Right lobe of liver (tissue), 6 donors: ENCODE data around the gene LOXL3. TPM values are rescaled to one million over a fixed set of nuclear protein-coding genes. Genes with fewer than 3 reads are reported as not detected.

Experiments used
- ATAC-seq, 4 donors: fragments of 200-7000 bp; cut with Tn5 transposase; one replicate each; pipeline ENCODE4 v1.9.1; 2020; ENCODE audit warnings: mild to moderate bottlenecking in 4 of 4, moderate library complexity in 4 of 4
- DNase-seq, 3 donors: peaks; one replicate each; pipeline ENCODE4 v3.0.0-alpha.2; 2020
- H3K27ac ChIP-seq, 3 donors: fragments of 200-600 bp; one replicate each; pipeline ENCODE4 v1.8.0; 2022
- H3K27me3 ChIP-seq, 2 donors: fragments of 200-600 bp; one replicate each; pipeline ENCODE4 v1.8.0; 2022
- H3K36me3 ChIP-seq, 4 donors: fragments of 200-600 bp; sonication (generic) in 1 of 4; one replicate each; pipeline versions ENCODE4 v1.5.1 to v1.8.0; 2017 to 2022; ENCODE audit warnings: control low read depth in 1 of 4
- H3K4me1 ChIP-seq, 4 donors: fragments of 200-600 bp; sonication (generic) in 1 of 4; one replicate each; pipeline versions ENCODE4 v1.5.1 to v1.8.0; 2017 to 2022; ENCODE audit warnings: control low read depth in 1 of 4
- H3K4me3 ChIP-seq, 3 donors: fragments of 200-600 bp; one replicate each; pipeline ENCODE4 v1.8.0; 2022
- H3K9me3 ChIP-seq, 4 donors: fragments of 200-600 bp; sonication (generic) in 1 of 4; one replicate each; pipeline versions ENCODE4 v1.5.1 to v1.8.0; 2017 to 2022; ENCODE audit warnings: control low read depth in 1 of 4
- POLR2A ChIP-seq: fragments of 450-650 bp; IDR thresholded peaks from one replicate; pipeline ENCODE4 v1.6.1; 2017; ENCODE audit warnings: antibody characterized with exemption, mild to moderate bottlenecking
- WGBS: methylation state at CpG from one replicate; pipeline ENCODE4 v1.1.6; 2018; ENCODE audit warnings: low coverage, low lambda C conversion rate; ENCODE audit not compliant: insufficient coverage; ENCODE audit errors: missing lambda C conversion rate; 5-methylcytosine and 5-hydroxymethylcytosine counted together
- intact Hi-C, 2 donors: fragments of 100-400 bp; cut with DNase I; formaldehyde crosslinking; loops; one replicate each; pipeline versions ENCODE4 v1.11.2 to v1.14.1; 2022
- total RNA-seq, 6 experiments: library from RNA; depleted of rRNA in 2 of 6; stranded (reverse); fragments of >200 nt in 2 of 6; fragmentation: NEBNext Ultra II Directional in 3 of 6; extraction: Animal tissue kit (Norgen Biotek cat#: 25700) in 3 of 6; gene quantifications; one replicate each; pipeline versions ENCODE4 v1.1.0 to v1.2.4, GENCODE V29; 2016 to 2023
- TF ChIP-seq, protein P1 (sequence below), 4 donors: fragments of 200-600 bp in 3 of 4; fragments of 450-650 bp in 1 of 4; IDR thresholded peaks; one replicate each; pipeline versions ENCODE4 v1.5.1 to v1.8.0; 2016 to 2022; ENCODE audit warnings: antibody characterized with exemption in 4 of 4, mild to moderate bottlenecking in 2 of 4
- donor health status: DM: no; HTN: yes; CAD: no.
- donor health status: DM: no; HTN: no; CAD: no.
- donor health status: DM: no; HTN: no; CAD: no.
- donor health status: DM: no; HTN: yes; CAD: no.
- donor health status: DM: no; HTN: yes; CAD: no.

The LOXL3 gene
- total RNA-seq, 6 experiments from 2014 or later, result 0.92 to 3.3 (median 1.8) TPM

DNA sequence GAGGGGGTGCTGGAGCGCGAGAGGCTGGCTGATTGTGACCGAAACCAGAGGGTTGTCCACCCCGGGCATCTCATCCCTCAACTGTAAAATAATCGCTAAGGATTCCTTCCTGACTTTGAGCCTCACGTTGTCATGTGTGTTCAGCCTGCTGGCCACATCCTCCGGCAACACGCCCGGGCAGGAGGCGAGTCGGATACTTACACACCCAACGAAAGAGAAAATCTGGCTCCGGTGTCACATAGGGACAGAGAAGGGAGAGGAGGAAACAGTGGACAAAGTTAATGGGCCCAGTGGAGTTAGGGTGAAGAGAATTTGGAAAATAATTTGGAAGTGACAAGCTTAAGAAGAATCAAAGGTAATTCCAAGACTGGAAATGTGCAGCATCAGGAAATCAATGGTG is 37.1 kb downstream of the LOXL3 start:
- intact Hi-C loops, result no loop called here
- no peak for TF ChIP-seq POLR2A
- TF ChIP-seq, protein P1, sequence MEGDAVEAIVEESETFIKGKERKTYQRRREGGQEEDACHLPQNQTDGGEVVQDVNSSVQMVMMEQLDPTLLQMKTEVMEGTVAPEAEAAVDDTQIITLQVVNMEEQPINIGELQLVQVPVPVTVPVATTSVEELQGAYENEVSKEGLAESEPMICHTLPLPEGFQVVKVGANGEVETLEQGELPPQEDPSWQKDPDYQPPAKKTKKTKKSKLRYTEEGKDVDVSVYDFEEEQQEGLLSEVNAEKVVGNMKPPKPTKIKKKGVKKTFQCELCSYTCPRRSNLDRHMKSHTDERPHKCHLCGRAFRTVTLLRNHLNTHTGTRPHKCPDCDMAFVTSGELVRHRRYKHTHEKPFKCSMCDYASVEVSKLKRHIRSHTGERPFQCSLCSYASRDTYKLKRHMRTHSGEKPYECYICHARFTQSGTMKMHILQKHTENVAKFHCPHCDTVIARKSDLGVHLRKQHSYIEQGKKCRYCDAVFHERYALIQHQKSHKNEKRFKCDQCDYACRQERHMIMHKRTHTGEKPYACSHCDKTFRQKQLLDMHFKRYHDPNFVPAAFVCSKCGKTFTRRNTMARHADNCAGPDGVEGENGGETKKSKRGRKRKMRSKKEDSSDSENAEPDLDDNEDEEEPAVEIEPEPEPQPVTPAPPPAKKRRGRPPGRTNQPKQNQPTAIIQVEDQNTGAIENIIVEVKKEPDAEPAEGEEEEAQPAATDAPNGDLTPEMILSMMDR (IDR thresholded peaks at IDR 0.05), result no peak
- no peak for DNase-seq
- 53% methylated on average over 8 of the region's 13 CpGs for WGBS
- H3K36me3 ChIP-seq, result no peaks in the 10 kb centered on the region
- H3K4me1 ChIP-seq, result peaks cover 0 to 12% (median 0%) of the 10 kb centered on the region in 4 donors
- H3K4me3 ChIP-seq, result no peak overlapping the region
- peaks cover 6 to 52% of the 10 kb centered on the region in 2 donors for H3K27me3 ChIP-seq
- no peak for ATAC-seq
- H3K27ac ChIP-seq, result no peak overlapping the region
- H3K9me3 ChIP-seq, result no peaks in the 10 kb centered on the region

DNA sequence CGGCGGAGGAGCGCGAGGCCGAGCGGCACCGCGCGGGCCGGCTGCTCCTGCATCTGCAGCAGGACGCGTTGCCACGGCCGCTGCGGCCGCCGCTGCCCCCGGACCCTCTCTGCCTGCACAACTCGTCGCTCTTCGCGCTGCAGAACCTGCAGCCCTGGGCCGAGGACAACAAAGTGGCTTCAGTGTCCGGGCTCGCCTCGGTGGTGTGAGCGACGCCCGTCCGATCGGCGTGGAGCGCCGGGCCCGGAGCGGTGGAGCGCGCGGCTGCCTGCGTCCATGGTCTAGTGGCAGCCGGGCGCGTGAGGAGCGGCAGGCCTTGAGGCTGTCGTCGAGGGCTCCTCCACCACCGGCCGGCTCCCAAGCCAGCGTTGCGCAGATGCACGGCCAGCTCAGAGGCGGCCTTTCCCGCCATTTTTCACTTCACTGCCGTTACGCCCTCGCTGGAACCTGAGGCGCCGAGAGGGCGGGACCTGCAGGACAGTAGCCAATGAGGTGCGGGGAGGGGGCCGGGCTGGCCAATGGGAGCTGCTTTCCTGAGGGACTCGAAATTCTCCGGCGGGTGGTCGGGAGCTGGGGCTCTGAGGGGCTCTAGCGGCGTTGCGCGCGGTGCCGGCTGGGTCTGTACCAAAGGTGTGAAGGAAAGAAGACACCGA is 37.6 kb downstream of the LOXL3 start:
- DNase-seq, result peak in 1 of 3 donors; percentile 61

DNA sequence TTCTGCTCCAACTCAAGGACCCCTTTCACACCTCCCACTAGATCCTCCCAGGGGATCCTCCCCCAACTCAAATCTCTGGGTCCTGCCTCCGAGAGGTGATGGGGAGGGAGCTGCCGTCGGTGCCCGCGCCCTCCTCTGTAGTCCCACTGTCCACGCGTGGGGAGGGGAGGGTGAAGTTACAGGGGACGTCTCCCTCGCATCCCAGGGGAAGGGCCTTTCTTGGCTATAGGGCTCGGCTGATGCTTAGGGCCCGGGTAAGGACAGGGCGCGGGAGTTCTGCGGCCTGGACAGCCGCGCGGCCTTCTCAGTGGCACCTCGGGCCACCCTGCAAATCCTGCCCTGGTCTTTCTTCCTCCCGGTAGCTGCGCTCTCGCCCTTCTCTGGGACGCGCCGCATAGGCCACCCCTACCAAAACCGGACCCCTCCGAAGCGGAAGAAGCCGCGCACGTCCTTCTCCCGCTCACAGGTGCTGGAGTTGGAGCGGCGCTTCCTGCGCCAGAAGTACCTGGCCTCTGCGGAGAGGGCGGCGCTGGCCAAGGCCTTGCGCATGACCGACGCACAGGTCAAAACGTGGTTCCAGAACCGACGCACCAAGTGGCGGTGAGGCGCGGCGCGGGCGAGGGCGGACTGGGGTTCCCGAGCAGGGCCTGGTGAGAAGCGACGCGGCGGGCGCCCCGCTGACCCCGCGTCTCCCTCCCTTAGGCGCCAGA is 38.3 kb downstream of the LOXL3 start:
- ATAC-seq (peak in 3 of 4 donors; percentile 8 to 45 (median 41)), DNase-seq (no peak)
- peaks cover 6 to 52% of the 10 kb centered on the region in 2 donors for H3K27me3 ChIP-seq
- intact Hi-C loops, result no loop called here
- no peaks in the 10 kb centered on the region for H3K36me3 ChIP-seq
- H3K27ac ChIP-seq, result no peak overlapping the region
- H3K4me1 ChIP-seq, result peaks cover 0 to 12% (median 0%) of the 10 kb centered on the region in 4 donors
- WGBS, result 0% methylated on average over 1 of the region's 60 CpGs
- peak overlapping the region; percentile 10 to 36 (median 16) for H3K4me3 ChIP-seq
- no peak for TF ChIP-seq POLR2A
- TF ChIP-seq, protein P1 (IDR thresholded peaks at IDR 0.05), result no peak
- no peaks in the 10 kb centered on the region for H3K9me3 ChIP-seq

More for the DNA sequence above, 37.6 kb downstream of the LOXL3 start:
- no peaks in the 10 kb centered on the region for H3K36me3 ChIP-seq
- H3K27ac ChIP-seq, result no peak overlapping the region
- H3K4me1 ChIP-seq, result peaks cover 0 to 12% (median 0%) of the 10 kb centered on the region in 4 donors
- TF ChIP-seq, protein P1 (IDR thresholded peaks at IDR 0.05), result no peak
- TF ChIP-seq POLR2A, result no peak
- H3K4me3 ChIP-seq, result peak overlapping the region; percentile 10 to 36 (median 16)
- 38% methylated on average over 3 of the region's 72 CpGs for WGBS
- peaks cover 6 to 52% of the 10 kb centered on the region in 2 donors for H3K27me3 ChIP-seq
- ATAC-seq, result peak; percentile 66 to 83 (median 76)
- no peaks in the 10 kb centered on the region for H3K9me3 ChIP-seq
- intact Hi-C loops, result no loop called here

DNA sequence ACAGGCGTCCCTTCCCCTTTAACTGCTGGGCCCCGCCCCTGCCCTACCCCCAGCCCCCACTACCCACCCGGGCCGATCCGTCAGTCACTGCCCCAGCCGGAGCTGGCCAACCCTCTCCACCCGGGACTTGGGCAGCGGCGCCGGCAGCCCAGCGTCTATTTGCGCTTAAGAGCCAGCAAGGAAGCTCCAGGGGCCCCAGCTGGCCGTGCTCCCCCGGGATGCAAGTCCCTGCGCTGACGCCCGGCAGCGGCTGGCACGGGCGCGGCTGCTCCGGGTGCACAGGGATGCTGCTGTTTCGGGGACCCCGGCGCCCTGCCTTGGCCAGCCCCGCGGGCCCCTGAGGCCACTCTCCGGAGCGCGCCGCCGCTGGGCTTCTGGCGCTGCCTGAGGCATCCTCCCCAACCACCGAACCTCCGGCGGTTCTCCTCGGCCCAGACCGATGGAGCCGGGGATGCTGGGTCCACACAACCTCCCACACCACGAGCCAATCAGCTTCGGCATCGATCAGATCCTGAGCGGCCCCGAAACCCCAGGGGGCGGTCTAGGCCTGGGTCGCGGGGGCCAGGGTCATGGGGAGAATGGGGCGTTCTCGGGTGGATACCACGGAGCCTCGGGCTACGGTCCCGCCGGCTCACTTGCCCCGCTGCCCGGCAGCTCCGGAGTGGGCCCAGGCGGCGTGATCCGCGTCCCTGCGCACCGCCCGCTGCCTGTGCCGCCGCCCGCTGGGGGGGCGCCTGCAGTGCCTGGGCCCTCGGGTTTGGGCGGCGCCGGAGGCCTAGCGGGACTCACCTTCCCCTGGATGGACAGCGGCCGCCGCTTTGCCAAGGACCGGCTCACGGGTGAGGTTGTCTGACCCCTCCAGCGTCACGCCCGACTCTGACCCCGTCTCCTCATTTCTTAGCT is 39.1 kb downstream of the LOXL3 start, which contains the start of gene TLX2:
Gene TLX2, plus strand, starts transcription at position 83 of the 903 bp plus-strand sequence. Its CDS starts 357 bp downstream, at position 440.
- H3K4me1 ChIP-seq, result peaks cover 0 to 12% (median 0%) of the 10 kb centered on the region in 4 donors
- H3K4me3 ChIP-seq, result no peak within 1 kb of the TSS
- ATAC-seq, result no peak
- peaks cover 6 to 52% of the 10 kb centered on the region in 2 donors for H3K27me3 ChIP-seq
- no peak within 1 kb of the TSS for H3K27ac ChIP-seq
- H3K9me3 ChIP-seq, result no peaks in the 10 kb centered on the region
- DNase-seq, result no peak
- no peak for TF ChIP-seq POLR2A
- TF ChIP-seq, protein P1 (IDR thresholded peaks at IDR 0.05), result no peak
- intact Hi-C loops, result no loop called here
- no peaks in the 10 kb centered on the region for H3K36me3 ChIP-seq
- 3% methylated on average over 14 of the region's 82 CpGs for WGBS
